A549 (cell line): Measurements from ENCODE around the gene ADGRB2. TPM values are rescaled to one million over a fixed set of nuclear protein-coding genes. Genes with fewer than 3 reads are reported as not detected.

Experiments
- ATAC-seq, 2 experiments: fragments of 200-7000 bp in 1 of 2; fragments of >200 bp in 1 of 2; cut with Nextera tagmentation in 1 of 2; cut with Tn5 transposase in 1 of 2; 3 replicates each; pipeline versions ENCODE4 v1.8.0 to v1.9.1; 2018 to 2020; ENCODE audit warnings: mild to moderate bottlenecking in 1 of 2, moderate library complexity in 1 of 2
- CTCF ChIA-PET: fragments of 300-600 bp; sonication (Branson Sonifier 250); formaldehyde crosslinking; extraction: SDS; loops from one replicate; lab custom pipeline; 2021; ENCODE audit warnings: antibody characterized with exemption, inconsistent platforms; lab: Yijun Ruan, JAX
- POLR2A ChIA-PET: fragments of 350-600 bp; formaldehyde crosslinking; extraction: SDS; loops from one replicate; lab custom pipeline; 2021; ENCODE audit warnings: antibody characterized with exemption, inconsistent platforms; lab: Yijun Ruan, JAX
- DNase-seq, 2 experiments: peaks; one replicate each; pipeline versions ENCODE4 v3.0.0 to v3.0.0-alpha.2; 2011 to 2016; ENCODE audit warnings: low read depth in 1 of 2, low spot score in 1 of 2
- FAIRE-seq: peaks from 2 replicates; lab custom pipeline; 2011; peaks lifted over from hg19 to GRCh38; lab: Jason Lieb, UNC
- H3K27ac ChIP-seq, 2 experiments: fragments of >200 bp; sonication (Bioruptor Twin); formaldehyde crosslinking; 3 replicates each; pipeline ENCODE4 v1.5.1; 2016 to 2017
- H3K4me1 ChIP-seq: fragments of >200 bp; sonication (Bioruptor Twin); formaldehyde crosslinking; 3 replicates; pipeline ENCODE4 v1.6.1; 2016
- H3K4me2 ChIP-seq: fragments of >200 bp; sonication (Bioruptor Twin); formaldehyde crosslinking; 3 replicates; pipeline ENCODE4 v1.6.1; 2016
- H3K4me3 ChIP-seq: fragments of >200 bp; sonication (Bioruptor Twin); formaldehyde crosslinking; 3 replicates; pipeline ENCODE4 v1.5.1; 2016
- H3K9me3 ChIP-seq: fragments of >200 bp; sonication (Bioruptor Twin); formaldehyde crosslinking; 3 replicates; pipeline ENCODE4 v1.6.1; 2016
- BCL3 ChIP-seq: fragments of >200 bp; sonication (Bioruptor Twin); formaldehyde crosslinking; IDR thresholded peaks from 3 replicates; pipeline ENCODE4 v1.6.1; 2016
- BHLHE40 ChIP-seq: IDR thresholded peaks from 2 replicates; pipeline ENCODE4 v1.6.1; 2012; ENCODE audit warnings: low read depth, low read length, inconsistent platforms
- CBX2 ChIP-seq: fragments of 200-600 bp; sonication (generic); IDR thresholded peaks from 2 replicates; pipeline ENCODE4 v1.6.1; 2016; ENCODE audit warnings: low read depth, mild to moderate bottlenecking, borderline replicate concordance
- CEBPB ChIP-seq, 2 experiments: fragments of >200 bp in 1 of 2; sonication (Bioruptor Twin) in 1 of 2; formaldehyde crosslinking in 1 of 2; IDR thresholded peaks; 2 replicates each; pipeline ENCODE4 v1.6.1; 2012 to 2016
- CHD2 ChIP-seq: fragments of 150-350 bp; IDR thresholded peaks from 2 replicates; pipeline ENCODE4 v1.6.1; 2014; ENCODE audit warnings: low read length; ENCODE audit not compliant: partially characterized antibody
- CHD4 ChIP-seq: fragments of 200-600 bp; sonication (generic); IDR thresholded peaks from 2 replicates; pipeline ENCODE4 v1.6.1; 2016; ENCODE audit warnings: antibody characterized with exemption, mild to moderate bottlenecking, borderline replicate concordance
- CTCF ChIP-seq: fragments of >200 bp; sonication (Bioruptor Twin); formaldehyde crosslinking; IDR thresholded peaks from 3 replicates; pipeline ENCODE4 v1.5.1; 2016
- E2F6 ChIP-seq: IDR thresholded peaks from 2 replicates; pipeline ENCODE4 v1.6.1; 2012; ENCODE audit warnings: low read depth, borderline replicate concordance
- EHMT2 ChIP-seq: fragments of 200-600 bp; sonication (generic); IDR thresholded peaks from 2 replicates; pipeline ENCODE4 v1.6.1; 2016; ENCODE audit warnings: antibody characterized with exemption, low read depth, mild to moderate bottlenecking, moderate library complexity
- ESRRA ChIP-seq: fragments of 150-350 bp; IDR thresholded peaks from 2 replicates; pipeline ENCODE4 v1.6.1; 2014; ENCODE audit warnings: mild to moderate bottlenecking, low read length, borderline replicate concordance
- FOSL2 ChIP-seq, 2 experiments: fragments of 450-650 bp in 1 of 2; fragments of >200 bp in 1 of 2; sonication (Bioruptor Twin) in 1 of 2; formaldehyde crosslinking; IDR thresholded peaks; 2 replicates each; pipeline versions ENCODE4 v1.5.0 to v1.6.1; 2016 to 2020; ENCODE audit warnings: mild to moderate bottlenecking in 1 of 2, moderate library complexity in 1 of 2
- HMGXB4 ChIP-seq: fragments of 250-450 bp; sonication (Bioruptor Pico); IDR thresholded peaks from 2 replicates; pipeline ENCODE4 v1.5.0; 2021; ENCODE audit warnings: mild to moderate bottlenecking, moderate library complexity, borderline replicate concordance
- HOXA7 ChIP-seq: fragments of 250-450 bp; sonication (Bioruptor Pico); IDR thresholded peaks from 2 replicates; pipeline ENCODE4 v1.5.0; 2020; ENCODE audit warnings: mild to moderate bottlenecking, moderate library complexity
- MAZ ChIP-seq: fragments of 150-350 bp; IDR thresholded peaks from 2 replicates; pipeline ENCODE4 v1.6.1; 2014; ENCODE audit warnings: antibody characterized with exemption, low read depth, low read length, borderline replicate concordance
- NFE2L2 ChIP-seq: fragments of 150-350 bp; conservative IDR thresholded peaks from 2 replicates; pipeline ENCODE4 v1.6.1; 2014; ENCODE audit warnings: low read length
- PBX3 ChIP-seq: IDR thresholded peaks from 2 replicates; pipeline ENCODE4 v1.6.1; 2012
- RAD21 ChIP-seq, 2 experiments: fragments of >200 bp in 1 of 2; sonication (Bioruptor Twin) in 1 of 2; formaldehyde crosslinking in 1 of 2; IDR thresholded peaks in 1 of 2; conservative IDR thresholded peaks in 1 of 2; 2 replicates in 1 of 2; 3 replicates in 1 of 2; pipeline ENCODE4 v1.6.1; 2012 to 2018; ENCODE audit warnings: inconsistent platforms in 1 of 2
- RFX5 ChIP-seq: fragments of 450-650 bp; IDR thresholded peaks from 2 replicates; pipeline ENCODE4 v1.7.1; 2014; ENCODE audit warnings: antibody characterized with exemption, mild to moderate bottlenecking, moderate library complexity
- USF2 ChIP-seq: fragments of 450-650 bp; IDR thresholded peaks from 2 replicates; pipeline ENCODE4 v1.6.1; 2014; ENCODE audit warnings: antibody characterized with exemption
- ZNF302 ChIP-seq: fragments of 250-450 bp; sonication (Bioruptor Pico); IDR thresholded peaks from 2 replicates; pipeline ENCODE4 v1.9.0; 2021; ENCODE audit warnings: inconsistent platforms, mild to moderate bottlenecking, moderate library complexity
- WGBS: methylation state at CpG from one replicate; pipeline ENCODE4 v1.1.6; 2017; ENCODE audit errors: missing lambda C conversion rate; 5-methylcytosine and 5-hydroxymethylcytosine counted together
- polyA plus RNA-seq, 4 experiments: library from polyadenylated mRNA; depleted of rRNA in 3 of 4; stranded (reverse); fragments of >200 nt; fragmentation: RNase III in 1 of 4; extraction: RNeasy Plus Mini Kit Qiagen cat#74134 plus additional on column Dnase treatment in 1 of 4; gene quantifications; 2 replicates in 3 of 4; 3 replicates in 1 of 4; pipeline ENCODE4 v1.2.3, GENCODE V29; 2011 to 2017

ADGRB2 gene
- polyA plus RNA-seq, 2 of the 4 experiments (the other 2 are of a cell fraction) = 2.3 to 6.6 TPM

- TF ChIP-seq USF2 (no peak), ESRRA (no peak), EHMT2 (no peak), RAD21 (conservative IDR thresholded peaks at IDR 0.05 in 1 of 2, IDR thresholded peaks at IDR 0.05 in 1 of 2) (no peak), FOSL2 (IDR thresholded peaks at IDR 0.05) (no peak), FOSL2 (CRISPR knock-in tag; IDR thresholded peaks at IDR 0.05) (no peak), PBX3 (no peak)
- TF ChIP-seq, all 56 proteins: peak for 0
Measured at GRCh38 chr1:31762323-31762722, 1.8 kb downstream of the ADGRB2 start (continued).

- DNase-seq = no peak
- ATAC-seq = no peak
- ChIA-PET POLR2A (interaction anchor here (1.2 kb wide), 1 partner anchor 16 kb away, joined by 3 read pairs; no protein-coding TSS in a partner anchor), CTCF (interaction anchor here (0.9 to 14.7 kb wide), 6 partner anchors 16 to 97 kb away, joined by 3 to 242 read pairs (median 5); no protein-coding TSS in a partner anchor)
- no peaks in the 10 kb centered on the region for H3K9me3 ChIP-seq
- TF ChIP-seq RFX5 (no peak), BHLHE40 (no peak), ZNF302 (CRISPR knock-in tag) (no peak), MAZ (no peak), HOXA7 (CRISPR knock-in tag) (no peak), CHD2 (no peak), NFE2L2 (no peak), CTCF (no peak), BCL3 (no peak), HMGXB4 (CRISPR knock-in tag) (no peak), CBX2 (no peak), CHD4 (no peak), CEBPB (IDR thresholded peaks at IDR 0.05) (no peak), E2F6 (no peak)
- H3K4me1 ChIP-seq = peaks cover 40% of the 10 kb centered on the region
- FAIRE-seq = no peak
- 44% methylated on average over 6 of the region's 6 CpGs for WGBS
- no peak overlapping the region for H3K4me3 ChIP-seq
- H3K4me2 ChIP-seq = peak overlapping the region; percentile 99
- peak overlapping the region in 1 of 2 experiments; percentile 98; a peak in 4 of 6 replicates for H3K27ac ChIP-seq
Measured at GRCh38 chr1:31761883-31762282, 2.3 kb downstream of the ADGRB2 start.
